Kidney (tissue), 14 donors: ENCODE results near the gene PRB3. TPM values are rescaled to one million over a fixed set of nuclear protein-coding genes. Genes with fewer than 3 reads are reported as not detected.
A peak's percentile ranks its signal among the peaks of the same experiment; 100 is the strongest.

Experiments used
- DNase-seq, 5 donors: peaks; one replicate each; pipeline ENCODE4 v3.0.0-alpha.2; 2013 to 2020
- FAIRE-seq: peaks from 2 replicates; lab custom pipeline; 2012; peaks lifted over from hg19 to GRCh38; lab: Jason Lieb, UNC
- H3K27ac ChIP-seq, 2 donors: one replicate each; pipeline ENCODE4 v1.7.0; 2013; ENCODE audit warnings: low read depth in 2 of 2, low read length in 2 of 2, inconsistent platforms in 1 of 2
- H3K27me3 ChIP-seq: one replicate; pipeline ENCODE4 v1.7.1; 2013; ENCODE audit warnings: low read length, inconsistent platforms; ENCODE audit not compliant: control insufficient read depth, insufficient read depth
- H3K36me3 ChIP-seq, 3 donors: one replicate each; pipeline versions ENCODE4 v1.7.0 to v1.7.1; 2013; ENCODE audit warnings: low read length in 3 of 3, control low read depth in 1 of 3, inconsistent platforms in 1 of 3; ENCODE audit not compliant: insufficient read depth in 3 of 3, control insufficient read depth in 2 of 3
- H3K4me1 ChIP-seq, 3 donors: one replicate each; pipeline versions ENCODE4 v1.7.0 to v1.7.1; 2013; ENCODE audit warnings: low read length in 3 of 3, inconsistent platforms in 1 of 3, low read depth in 1 of 3; ENCODE audit not compliant: control insufficient read depth in 2 of 3, insufficient read depth in 2 of 3
- H3K4me3 ChIP-seq, 3 donors: one replicate each; pipeline versions ENCODE4 v1.7.0 to v1.8.1; 2013; ENCODE audit warnings: low read length in 3 of 3, control low read depth in 1 of 3, inconsistent platforms in 1 of 3
- H3K9ac ChIP-seq, 3 donors: one replicate each; pipeline versions ENCODE4 v1.7.0 to v1.7.1; 2013; ENCODE audit warnings: low read length in 3 of 3, control low read depth in 1 of 3, inconsistent platforms in 1 of 3
- H3K9me3 ChIP-seq, 3 donors: one replicate each; pipeline versions ENCODE4 v1.7.0 to v1.7.1; 2013; ENCODE audit warnings: low read length in 3 of 3, control low read depth in 1 of 3, inconsistent platforms in 1 of 3; ENCODE audit not compliant: control insufficient read depth in 2 of 3, insufficient read depth in 1 of 3
- CTCF ChIP-seq: IDR thresholded peaks from 3 replicates; pipeline ENCODE4 v1.5.1; 2012; ENCODE audit warnings: mild to moderate bottlenecking, moderate library complexity, borderline replicate concordance; ENCODE audit not compliant: insufficient read depth; ENCODE audit errors: extremely low read depth
- intact Hi-C: fragments of 100-400 bp; cut with DNase I; formaldehyde crosslinking; loops from one replicate; pipeline ENCODE4 v1.11.1; 2022
- polyA plus RNA-seq: library from polyadenylated mRNA; stranded (reverse); fragments of 350-450 nt; fragmentation: Illumina TruSeq; extraction: RNeasy Lipid Tissue Mini Kit (QIAGEN cat#74804); gene quantifications from one replicate; pipeline ENCODE4 v1.2.3, GENCODE V29; 2014; ENCODE audit warnings: low read depth, low replicate concordance; ENCODE audit not compliant: insufficient read depth
- total RNA-seq: library from RNA; stranded (reverse); fragmentation: NEBNext Ultra II Directional; extraction: Animal tissue kit (Norgen Biotek cat#: 25700); gene quantifications from one replicate; pipeline ENCODE4 v1.2.1, GENCODE V29; 2021
- donor health status: control.
- donor health status: control.
- donor health status: control.
- donor health status: control.
- donor health status: control.
- donor health status: DM: yes; HTN: yes; CAD: no.
- donor health status: Normal renal cell carcinoma (clear cell type).

The PRB3 gene
- total and polyA plus RNA-seq, 2 donors from 2014 or later, result not detected

GRCh38 chr12:11228296-11228879 is 41.1 kb downstream of the PRB3 start:
- Histone ChIP-seq H3K9me3 (no peaks in the 10 kb centered on the region), H3K4me3 (no peak overlapping the region), H3K27ac (no peak overlapping the region), H3K4me1 (no peaks in the 10 kb centered on the region), H3K36me3 (no peaks in the 10 kb centered on the region), H3K9ac (no peak overlapping the region), H3K27me3 (no peaks in the 10 kb centered on the region)
- no peak for FAIRE-seq
- intact Hi-C loops, result no loop called here
- peak in 4 of 5 donors; percentile 45 to 60 (median 50) for DNase-seq
- peak; percentile 63 for TF ChIP-seq CTCF

GRCh38 chr12:11227373-11227772 is 42.1 kb downstream of the PRB3 start:
- no peak overlapping the region for H3K9ac ChIP-seq
- H3K27me3 ChIP-seq, result no peaks in the 10 kb centered on the region
- intact Hi-C loops, result no loop called here
- no peak overlapping the region for H3K4me3 ChIP-seq
- DNase-seq, result no peak
- H3K27ac ChIP-seq, result no peak overlapping the region
- no peaks in the 10 kb centered on the region for H3K9me3 ChIP-seq
- no peak for FAIRE-seq
- no peak for TF ChIP-seq CTCF
- H3K36me3 ChIP-seq, result no peaks in the 10 kb centered on the region
- no peaks in the 10 kb centered on the region for H3K4me1 ChIP-seq

Other genes with a start within 250 kb of the PRB3 start
- 4.6 TPM for gene TAS2R19, start 247.1 kb downstream of the PRB3 start, total RNA-seq
- gene TAS2R19, start 247.1 kb downstream of the PRB3 start, polyA plus RNA-seq, result not detected
- 5.9 TPM for gene TAS2R31, start 238.3 kb downstream of the PRB3 start, total RNA-seq
- not detected for gene TAS2R31, start 238.3 kb downstream of the PRB3 start, polyA plus RNA-seq
- 1.6 TPM for gene TAS2R46, start 207.4 kb downstream of the PRB3 start, total RNA-seq
- not detected for gene TAS2R46, start 207.4 kb downstream of the PRB3 start, polyA plus RNA-seq
- 0.85 TPM for gene TAS2R43, start 177.4 kb downstream of the PRB3 start, total RNA-seq
- gene TAS2R43, start 177.4 kb downstream of the PRB3 start, polyA plus RNA-seq, result not detected
- gene TAS2R30, start 135.1 kb downstream of the PRB3 start, total RNA-seq, result 4.0 TPM
- not detected for gene TAS2R30, start 135.1 kb downstream of the PRB3 start, polyA plus RNA-seq
- 9.9 TPM for gene SMIM10L1, start 98.5 kb downstream of the PRB3 start, total RNA-seq
- gene SMIM10L1, start 98.5 kb downstream of the PRB3 start, polyA plus RNA-seq, result 12.5 TPM
- not detected for gene TAS2R42, start 82.8 kb downstream of the PRB3 start, total RNA-seq
- not detected for gene TAS2R42, start 82.8 kb downstream of the PRB3 start, polyA plus RNA-seq
- gene PRB4, start 40.7 kb upstream of the PRB3 start, total RNA-seq, result not detected
- not detected for gene PRB4, start 40.7 kb upstream of the PRB3 start, polyA plus RNA-seq
- gene PRB2, start 125.9 kb upstream of the PRB3 start, total RNA-seq, result not detected
- not detected for gene PRB2, start 125.9 kb upstream of the PRB3 start, polyA plus RNA-seq